GM19324 (cell line): ENCODE results near the gene SPRTN.
A peak's percentile ranks its signal among the peaks of the same experiment; 100 is the strongest.

Source experiments
- ATAC-seq: cut with Tn5 transposase; IDR thresholded peaks from one replicate; pipeline ENCODE4 v1.9.1; 2021; ENCODE audit warnings: mild to moderate bottlenecking, moderate library complexity; ENCODE audit not compliant: unreplicated experiment, low FRiP score

SPRTN gene

GRCh38 chr1:231338270-231339128 lies at the start of gene SPRTN:
Gene SPRTN, plus strand, starts transcription at chr1:231338293. Its CDS starts 91 bp downstream, at chr1:231338384.
- peak; percentile 16 for ATAC-seq

GRCh38 chr1:231295938-231296337 lies 42.2 kb upstream of the SPRTN start:
- ATAC-seq = no peak

- no peak for ATAC-seq
These were observed 36.1 kb upstream of the SPRTN start for GRCh38 chr1:231301990-231302389.

GRCh38 chr1:231310391-231310934 lies 27.6 kb upstream of the SPRTN start:
- no peak for ATAC-seq

- no peak for ATAC-seq
These were observed 26.2 kb upstream of the SPRTN start for GRCh38 chr1:231311720-231312431.

GRCh38 chr1:231312432-231312788 lies 25.7 kb upstream of the SPRTN start:
- ATAC-seq = no peak

- ATAC-seq = no peak
These were observed 24.4 kb upstream of the SPRTN start for GRCh38 chr1:231313661-231314060.

GRCh38 chr1:231315887-231316286 lies 22.2 kb upstream of the SPRTN start:
- peak; percentile 49 for ATAC-seq

DNA sequence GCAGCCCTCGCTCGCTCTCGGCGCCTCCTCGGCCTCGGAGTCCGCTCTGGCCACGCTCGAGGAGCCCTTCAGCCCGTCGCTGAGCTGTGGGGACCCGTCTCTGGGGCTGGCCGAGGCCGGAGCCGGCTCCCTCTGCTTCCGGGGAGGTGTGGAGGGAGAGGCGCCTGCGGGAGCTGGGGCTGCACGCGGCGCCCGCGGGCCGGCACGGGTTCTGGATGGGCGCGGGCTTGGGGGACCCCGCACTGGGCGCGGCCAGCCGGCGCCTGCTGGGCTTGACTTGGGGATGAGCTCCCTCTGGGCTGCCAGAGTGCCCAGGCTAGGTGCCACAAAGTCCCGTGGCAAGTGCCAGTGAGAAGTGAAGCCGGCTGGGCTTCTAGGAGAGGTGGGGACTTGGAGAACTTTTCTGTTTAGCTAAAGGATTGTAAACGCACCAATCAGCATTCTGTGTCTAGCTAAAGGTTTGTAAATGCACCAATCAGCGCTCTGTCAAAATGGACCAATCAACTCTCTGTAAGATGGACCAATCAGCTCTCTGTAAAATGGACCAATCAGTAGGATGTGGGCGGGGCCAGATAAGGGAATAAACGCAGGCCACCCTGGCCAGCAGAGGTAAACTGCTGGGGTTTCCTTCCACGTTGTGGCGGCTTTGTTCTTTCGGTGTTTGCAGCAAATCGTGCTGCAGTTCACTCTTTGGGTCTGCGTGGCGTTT lies 20.6 kb upstream of the SPRTN start:
- no peak for ATAC-seq

DNA sequence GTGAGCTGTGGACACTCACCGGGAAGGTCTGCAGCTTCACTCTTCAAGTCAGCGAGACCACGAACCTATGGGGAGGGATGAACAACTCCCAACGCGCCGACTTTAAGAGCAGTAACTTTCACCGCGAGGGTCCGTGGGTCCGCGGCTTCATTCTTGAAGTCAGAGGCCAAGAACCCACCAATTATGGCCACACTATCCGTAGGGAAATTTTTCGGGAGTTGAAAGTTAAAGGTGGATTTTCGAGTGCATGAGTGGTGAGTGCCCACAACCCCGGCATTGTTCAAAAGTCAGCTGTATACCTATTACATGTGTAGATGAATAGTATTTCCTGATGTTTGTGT lies 20.1 kb upstream of the SPRTN start:
- no peak for ATAC-seq

- no peak for ATAC-seq
These were observed 19.5 kb upstream of the SPRTN start for GRCh38 chr1:231318568-231318967.

GRCh38 chr1:231319080-231319479 lies 19.0 kb upstream of the SPRTN start:
- ATAC-seq = no peak

- no peak for ATAC-seq
These were observed 15.1 kb upstream of the SPRTN start for GRCh38 chr1:231322880-231323530.

GRCh38 chr1:231324660-231325059 lies 13.4 kb upstream of the SPRTN start:
- ATAC-seq = no peak

- no peak for ATAC-seq
These were observed 11.8 kb upstream of the SPRTN start for GRCh38 chr1:231326248-231326647.

GRCh38 chr1:231327617-231328016 lies 10.5 kb upstream of the SPRTN start:
- ATAC-seq = no peak

- ATAC-seq = no peak
These were observed 8.6 kb upstream of the SPRTN start for GRCh38 chr1:231329483-231329882.

DNA sequence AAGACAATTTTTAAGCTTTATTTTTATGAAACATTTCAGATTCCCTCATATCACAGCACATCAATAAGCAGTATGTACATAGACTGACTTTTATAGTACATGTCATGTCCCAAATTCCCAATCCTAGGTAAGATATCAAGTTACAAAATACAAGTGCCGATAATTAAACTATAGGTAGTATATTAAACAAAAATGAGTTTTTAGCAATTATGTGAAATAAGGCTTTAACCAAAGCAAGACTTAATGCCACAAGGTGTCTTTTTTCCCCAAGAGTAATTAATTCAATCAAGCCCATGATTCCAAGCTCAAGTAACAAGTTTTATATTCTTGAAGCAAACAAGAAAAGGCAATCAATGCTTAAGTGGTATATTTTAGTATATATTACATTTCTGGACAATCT lies 5.3 kb upstream of the SPRTN start:
- ATAC-seq = no peak

- ATAC-seq = no peak
These were observed 3.9 kb upstream of the SPRTN start for GRCh38 chr1:231334079-231334666.

DNA sequence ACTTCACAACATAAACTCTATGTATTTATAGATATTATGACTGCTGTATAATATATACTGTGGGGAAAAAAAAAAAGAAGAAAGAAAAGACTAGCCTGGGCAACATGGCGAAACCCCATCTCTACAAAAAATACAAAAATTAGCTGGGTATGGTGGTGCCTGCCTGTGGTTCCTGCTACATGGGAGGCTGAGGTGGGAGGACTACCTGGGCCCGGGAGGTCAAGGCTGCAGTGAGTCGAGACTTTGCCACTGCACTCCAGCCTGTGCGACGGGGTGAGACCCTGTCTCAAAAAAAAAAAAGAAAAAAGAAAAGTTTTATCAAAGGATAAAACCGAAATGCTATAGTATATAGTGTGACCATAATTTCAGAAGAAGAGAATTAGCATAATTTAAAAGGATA lies 3.1 kb upstream of the SPRTN start:
- no peak for ATAC-seq
